NCI-H69 (cell line): Measurements from ENCODE around the gene COL6A5.
"Not testable (repeated sequence)": the region's sequence is repeated elsewhere in the genome, so short reads cannot be mapped to it uniquely, and the experiment has no call there.

Source experiments
- DNase-seq: peaks from one replicate; lab custom pipeline; 2025; lab: John Stamatoyannopoulos, UW

The COL6A5 gene

DNA sequence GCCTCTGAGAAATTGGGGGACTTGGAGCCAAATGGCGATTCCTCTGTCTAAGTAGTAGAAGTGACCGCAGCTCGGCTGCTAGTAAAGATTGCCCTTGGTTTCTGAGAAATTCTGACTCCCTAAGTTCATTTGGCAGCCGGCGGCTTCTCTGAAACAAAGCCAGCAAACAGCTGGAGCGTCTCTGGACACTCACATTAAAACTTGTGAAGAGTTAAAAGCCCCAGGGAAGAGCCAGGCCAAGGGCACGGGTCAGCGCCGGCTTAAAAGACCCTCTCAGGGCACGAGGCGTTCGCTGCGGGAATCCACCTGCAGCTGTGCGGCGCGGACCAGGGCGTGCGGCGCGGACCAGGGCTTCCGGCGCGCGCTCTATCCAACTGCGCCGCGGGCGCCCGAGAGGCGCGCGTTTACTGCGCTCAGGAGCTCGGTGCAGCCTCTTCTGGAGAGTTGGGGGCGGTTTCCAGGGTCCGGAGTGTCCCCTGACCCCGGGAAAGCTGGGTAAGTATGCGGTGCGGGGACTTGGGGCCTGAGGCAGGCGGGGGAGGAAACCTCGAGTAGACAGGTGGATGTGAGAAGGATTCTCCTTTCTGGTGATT, at the start of gene COL6A5:
TSS of gene COL6A5 (plus strand) at position 186 of the 593 bp plus-strand sequence. CDS start 27,967 bp downstream, outside the sequence.
- no peak for DNase-seq

- DNase-seq: no peak
Observed at GRCh38 chr3:130299531-130299930, 45.9 kb upstream of the COL6A5 start.

DNA sequence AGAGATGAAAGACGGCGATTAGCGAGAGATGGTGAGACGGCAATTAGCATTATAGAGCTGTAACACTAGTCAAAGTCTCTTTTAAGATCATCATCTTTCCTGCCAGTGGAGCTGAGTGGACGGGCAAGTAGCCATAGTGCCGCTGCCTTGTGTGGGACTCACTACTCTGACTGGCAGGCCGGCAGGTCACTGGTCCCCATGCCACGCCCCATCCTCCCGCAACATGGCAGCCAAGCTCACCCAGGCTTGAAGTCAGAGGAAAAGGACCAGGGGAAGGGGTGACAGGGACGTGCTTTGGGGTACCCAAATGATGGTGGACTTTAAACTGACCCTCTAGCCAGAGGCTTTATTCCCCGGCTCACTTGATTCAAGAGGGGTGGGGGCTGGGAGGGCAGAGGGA, 44.6 kb upstream of the COL6A5 start:
- no peak for DNase-seq

DNA sequence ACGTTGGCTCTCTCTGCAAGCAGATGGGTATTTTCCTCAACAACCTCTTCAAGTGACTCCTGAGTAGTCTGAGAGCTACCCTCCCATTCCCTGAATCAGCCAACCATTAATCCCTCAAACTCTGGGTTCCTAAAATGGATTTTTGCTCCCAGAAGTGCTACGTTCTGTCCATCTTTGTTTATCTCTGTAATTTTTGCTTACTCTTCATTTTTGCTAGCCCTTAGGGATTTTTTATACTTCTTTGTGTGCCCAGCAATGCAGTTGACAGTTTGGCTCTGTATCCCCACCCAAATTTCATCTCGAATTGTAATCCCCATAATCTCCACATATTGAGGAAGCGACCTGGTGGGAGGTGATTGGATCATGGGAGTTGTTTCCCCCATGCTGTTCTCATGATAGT, 35.4 kb upstream of the COL6A5 start:
- no peak for DNase-seq

DNA sequence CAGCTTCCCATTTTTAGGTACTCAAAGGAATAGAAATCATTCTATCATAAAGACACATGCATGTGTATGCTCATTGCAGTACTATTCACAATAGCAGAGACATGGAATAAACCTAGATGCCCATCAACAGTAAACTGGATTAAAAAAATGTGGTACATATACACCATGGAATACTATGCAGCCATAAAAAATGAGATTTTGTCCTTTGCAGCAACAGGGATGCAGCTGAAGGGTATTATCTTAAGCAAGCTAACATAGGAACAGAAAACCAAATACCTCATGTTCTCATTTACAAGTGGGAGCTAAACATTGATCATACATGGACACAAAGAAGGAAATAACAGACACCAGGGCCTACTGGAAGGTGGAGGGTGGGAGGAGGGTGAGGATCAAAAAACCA, 33.1 kb upstream of the COL6A5 start:
- DNase-seq: no peak

DNA sequence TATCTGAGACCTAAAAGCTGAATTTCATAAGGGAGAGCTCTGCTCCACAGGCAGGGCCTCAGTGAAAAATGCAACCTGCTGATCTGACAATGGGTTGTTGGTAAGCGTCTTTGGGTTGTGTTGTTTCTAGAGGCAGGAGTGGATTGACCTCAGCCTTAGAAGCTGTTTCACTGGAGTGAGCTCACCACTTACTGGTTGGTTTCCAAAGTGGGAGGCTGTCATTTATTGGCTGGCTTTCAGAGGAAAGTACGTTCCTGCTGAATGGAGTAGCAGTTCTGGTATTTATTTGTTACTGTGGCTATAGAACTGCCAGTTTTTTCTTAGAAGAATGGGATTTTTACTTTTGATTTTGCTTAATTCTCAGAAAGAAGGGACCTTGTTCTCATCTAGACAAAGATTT, 29.3 kb upstream of the COL6A5 start:
- no peak for DNase-seq

GRCh38 chr3:130323503-130323902, 22.0 kb upstream of the COL6A5 start:
- no peak for DNase-seq

GRCh38 chr3:130340766-130341165, 4.7 kb upstream of the COL6A5 start:
- no peak for DNase-seq

- DNase-seq: no peak
Observed at GRCh38 chr3:130341388-130341787, 4.1 kb upstream of the COL6A5 start.

DNA sequence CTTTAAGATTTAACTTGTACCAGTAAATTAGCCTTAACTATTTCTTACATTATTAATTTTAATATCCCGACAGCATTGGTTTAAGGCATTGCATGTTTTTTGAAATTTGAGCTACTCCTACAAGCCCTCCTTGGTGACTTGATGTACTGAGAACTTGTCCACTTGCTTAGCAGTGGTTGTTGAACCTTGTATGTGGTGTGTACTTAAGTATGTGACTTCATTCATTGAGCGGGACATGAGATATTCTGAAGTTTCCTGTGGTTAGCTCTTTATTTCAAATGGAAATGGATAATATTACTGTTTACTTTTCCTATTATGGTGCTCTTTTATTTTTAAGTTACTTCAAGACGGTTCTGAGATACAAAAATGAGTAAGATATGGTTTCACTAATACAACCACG, 3.6 kb upstream of the COL6A5 start:
- DNase-seq: no peak

DNA sequence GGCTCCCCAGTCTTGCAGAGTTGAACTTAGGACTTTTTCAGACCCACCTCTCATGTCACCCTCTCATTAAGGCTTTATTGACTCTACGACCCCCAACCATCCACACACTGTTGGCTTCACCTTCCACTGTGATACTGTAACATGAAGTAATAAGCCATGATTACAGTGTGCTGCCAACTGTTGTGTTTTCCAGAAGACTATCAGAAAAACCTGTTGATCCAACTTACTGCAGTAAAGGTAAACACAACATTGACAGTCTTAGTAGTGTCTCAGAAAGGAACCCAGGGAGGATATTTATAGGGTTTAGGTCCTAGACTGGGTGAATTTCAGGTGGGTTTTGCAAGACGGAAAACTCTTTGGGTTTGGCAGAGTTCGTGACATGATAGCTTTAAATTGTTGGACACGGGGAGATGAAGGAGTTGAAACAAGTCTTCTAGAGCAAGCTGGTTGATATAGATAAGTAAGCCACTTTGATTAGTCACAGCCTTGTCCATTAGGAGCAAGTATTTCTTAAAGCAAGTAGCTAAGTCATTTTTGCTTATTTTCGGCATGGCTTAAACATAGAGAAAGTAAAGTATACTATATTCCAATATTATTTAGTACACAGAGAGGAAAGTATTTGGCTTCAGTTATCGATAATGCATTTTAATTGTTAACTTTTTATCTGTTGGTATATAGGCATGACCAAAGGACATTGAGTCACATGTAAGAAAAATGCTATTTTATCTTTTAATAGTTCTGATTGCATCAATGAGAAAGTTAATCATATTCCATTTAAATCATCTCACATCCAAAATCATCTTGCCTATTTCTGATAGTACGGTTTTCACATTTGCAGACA, 2.4 kb upstream of the COL6A5 start:
- DNase-seq: no peak

DNA sequence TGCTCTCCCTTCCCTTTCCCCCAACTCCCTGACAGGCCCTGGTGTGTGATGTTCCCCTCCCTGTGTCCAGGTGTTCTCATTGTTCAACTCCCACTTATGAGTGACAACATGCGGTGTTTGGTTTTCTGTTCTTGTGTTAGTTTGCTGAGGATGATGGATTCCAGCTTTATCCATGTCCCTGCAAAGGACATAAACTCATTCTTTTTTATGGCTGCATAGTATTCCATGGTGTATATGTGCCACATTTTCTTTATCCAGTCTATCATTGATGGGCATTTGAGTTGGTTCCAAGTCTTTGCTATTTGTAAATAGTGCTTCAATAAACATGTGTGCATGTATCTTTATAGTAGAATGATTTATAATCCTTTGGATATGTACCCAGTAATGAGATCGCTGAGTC, 2.8 kb downstream of the COL6A5 start:
- DNase-seq: not testable (repeated sequence)

- no peak for DNase-seq
Observed at GRCh38 chr3:130354430-130354829, 9.0 kb downstream of the COL6A5 start.

GRCh38 chr3:130374033-130374432, 28.6 kb downstream of the COL6A5 start:
- DNase-seq: peak; percentile 0

DNA sequence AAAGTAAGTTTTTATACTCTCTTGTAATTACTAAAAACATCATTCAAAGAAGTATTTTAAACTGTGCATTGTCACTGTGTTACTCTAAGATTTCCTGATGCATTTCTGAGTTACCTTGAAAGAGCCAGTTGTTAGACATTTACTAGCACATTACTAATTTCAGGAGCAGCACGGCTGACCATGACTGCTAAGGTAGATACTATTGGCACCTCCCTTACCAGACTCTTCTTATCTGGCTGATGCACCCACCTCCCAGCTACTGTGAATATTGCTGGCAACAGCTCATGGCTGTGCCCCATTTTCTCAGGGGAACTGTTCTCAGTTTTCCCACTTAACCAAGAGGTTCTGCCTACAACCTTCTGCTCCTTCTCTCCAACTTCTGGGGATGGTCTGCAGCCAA, 29.4 kb downstream of the COL6A5 start:
- DNase-seq: no peak

DNA sequence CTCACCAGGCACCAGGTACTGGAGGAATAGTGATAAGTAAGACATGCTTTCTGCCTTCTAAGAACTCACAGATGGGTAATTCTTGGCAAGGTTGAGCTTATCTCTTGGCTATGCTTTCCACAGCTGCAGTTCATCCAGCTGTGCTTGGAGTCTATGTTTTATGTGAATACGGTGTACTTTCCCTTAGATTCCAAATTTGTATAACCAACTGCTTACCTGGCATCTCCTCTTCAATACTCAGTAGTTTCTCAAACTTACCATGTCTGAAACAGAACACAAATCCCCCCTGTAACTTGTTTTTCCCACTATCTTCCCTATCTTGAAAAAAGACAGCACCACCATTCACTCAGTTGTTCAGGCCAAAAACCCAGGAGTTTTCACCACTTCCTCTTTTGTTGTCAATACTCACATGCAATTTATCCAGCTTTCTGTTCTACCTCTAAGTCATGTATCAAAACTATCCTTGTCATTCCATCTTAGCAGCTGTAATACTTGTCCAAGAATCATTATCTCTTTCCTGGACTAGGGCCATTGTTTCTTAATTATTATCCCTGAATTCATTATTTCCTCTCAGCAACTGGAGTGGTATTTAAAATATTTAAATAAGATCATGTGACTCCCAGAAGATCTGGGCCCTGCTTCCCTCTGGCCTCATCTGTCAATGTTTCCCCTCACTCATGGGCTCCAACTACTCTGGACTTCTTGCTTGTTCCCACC, 32.6 kb downstream of the COL6A5 start:
- DNase-seq: no peak

DNA sequence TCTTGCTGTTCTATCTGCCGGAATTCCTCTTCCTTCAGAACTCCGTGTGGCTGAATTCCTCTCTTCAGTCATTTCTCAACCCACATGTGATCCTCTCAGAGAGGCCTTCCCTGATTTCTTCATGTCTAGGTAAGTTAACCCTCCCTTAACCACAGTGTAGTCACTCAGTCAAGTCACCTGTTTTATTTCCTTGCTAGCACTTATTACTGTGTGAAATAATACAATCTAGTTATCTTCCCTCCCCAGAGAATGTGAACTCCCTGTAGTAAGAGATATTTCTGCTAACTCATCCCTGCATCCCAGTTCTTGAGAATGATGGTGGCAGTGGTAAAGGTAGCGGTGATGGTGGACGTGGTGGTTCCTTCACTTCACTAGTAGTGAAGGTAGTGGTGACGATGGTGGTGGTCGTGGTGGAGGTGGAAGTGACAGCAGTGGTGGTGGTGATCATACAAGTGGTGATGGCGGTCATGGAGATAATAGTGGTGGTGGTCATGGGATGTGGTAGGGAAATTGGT, 33.3 kb downstream of the COL6A5 start:
- no peak for DNase-seq

DNA sequence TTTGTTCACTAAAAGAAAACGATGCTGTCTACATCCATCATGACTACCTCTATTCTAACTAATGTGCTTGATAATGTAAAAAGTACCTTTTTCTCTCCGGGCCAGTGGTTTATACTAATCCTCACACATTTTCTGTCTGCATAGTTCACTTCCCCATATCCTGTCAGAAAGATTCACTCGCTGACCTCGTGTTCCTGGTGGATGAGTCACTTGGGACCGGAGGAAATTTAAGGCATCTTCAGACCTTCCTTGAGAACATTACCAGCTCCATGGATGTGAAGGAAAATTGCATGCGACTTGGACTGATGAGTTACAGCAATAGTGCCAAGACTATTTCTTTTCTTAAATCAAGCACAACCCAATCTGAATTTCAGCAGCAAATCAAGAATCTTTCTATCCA, 33.8 kb downstream of the COL6A5 start:
- no peak for DNase-seq

DNA sequence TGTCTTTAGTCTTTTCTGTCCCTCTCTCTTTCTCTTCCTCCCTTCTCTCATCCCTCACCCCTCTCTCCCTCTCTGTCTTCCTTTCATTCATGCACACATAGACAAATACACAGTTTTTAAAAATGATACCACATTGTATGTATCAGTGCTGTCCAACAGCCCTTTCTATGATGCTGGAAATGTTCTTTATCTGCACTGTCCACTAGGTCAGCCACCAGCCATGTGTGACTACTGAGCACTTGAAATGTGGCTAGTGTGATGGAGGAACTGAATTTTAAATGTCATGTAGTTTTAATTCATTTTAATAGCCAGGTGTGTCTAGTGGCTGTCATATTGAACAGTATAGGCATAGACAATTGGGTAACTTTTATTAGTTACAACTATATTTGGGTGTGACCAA, 34.9 kb downstream of the COL6A5 start:
- no peak for DNase-seq

- DNase-seq: no peak
Observed at GRCh38 chr3:130383424-130383823, 38.0 kb downstream of the COL6A5 start.

GRCh38 chr3:130384476-130385025, 39.1 kb downstream of the COL6A5 start:
- no peak for DNase-seq

GRCh38 chr3:130386604-130387263, 41.3 kb downstream of the COL6A5 start:
- DNase-seq: no peak
